ENCODE measurements around the gene CROCC2. TPM values are rescaled to one million over a fixed set of nuclear protein-coding genes. Genes with fewer than 3 reads are reported as not detected.

The CROCC2 gene
- total RNA-seq, 2 experiments from 2014 or later: not detected

DNA sequence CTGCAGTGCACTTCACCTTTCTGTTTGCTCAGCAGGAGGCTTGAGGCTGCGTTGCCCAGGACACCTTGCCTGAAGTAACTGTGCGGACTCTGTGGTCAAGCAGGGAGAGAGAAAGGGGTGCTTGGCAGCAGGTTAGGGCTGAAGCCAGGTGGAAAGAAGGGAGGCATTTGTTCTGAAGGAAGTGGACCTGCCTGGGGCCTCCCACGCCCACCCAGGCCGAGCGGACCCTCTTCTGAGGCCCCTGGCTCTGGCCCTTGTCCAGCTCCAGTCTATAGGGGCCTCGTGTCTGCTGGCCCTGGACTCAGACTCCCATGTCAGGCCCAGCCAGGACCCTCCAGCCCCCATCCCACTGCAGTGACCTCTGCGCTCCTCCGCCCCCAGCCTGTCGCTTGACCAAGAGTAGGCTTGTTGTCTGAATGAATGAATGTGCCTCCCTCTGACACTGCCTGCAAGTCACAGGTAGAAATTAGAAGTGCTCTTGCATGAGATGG, 94.7 kb downstream of the CROCC2 start:
- TF ChIP-seq, protein P1, sequence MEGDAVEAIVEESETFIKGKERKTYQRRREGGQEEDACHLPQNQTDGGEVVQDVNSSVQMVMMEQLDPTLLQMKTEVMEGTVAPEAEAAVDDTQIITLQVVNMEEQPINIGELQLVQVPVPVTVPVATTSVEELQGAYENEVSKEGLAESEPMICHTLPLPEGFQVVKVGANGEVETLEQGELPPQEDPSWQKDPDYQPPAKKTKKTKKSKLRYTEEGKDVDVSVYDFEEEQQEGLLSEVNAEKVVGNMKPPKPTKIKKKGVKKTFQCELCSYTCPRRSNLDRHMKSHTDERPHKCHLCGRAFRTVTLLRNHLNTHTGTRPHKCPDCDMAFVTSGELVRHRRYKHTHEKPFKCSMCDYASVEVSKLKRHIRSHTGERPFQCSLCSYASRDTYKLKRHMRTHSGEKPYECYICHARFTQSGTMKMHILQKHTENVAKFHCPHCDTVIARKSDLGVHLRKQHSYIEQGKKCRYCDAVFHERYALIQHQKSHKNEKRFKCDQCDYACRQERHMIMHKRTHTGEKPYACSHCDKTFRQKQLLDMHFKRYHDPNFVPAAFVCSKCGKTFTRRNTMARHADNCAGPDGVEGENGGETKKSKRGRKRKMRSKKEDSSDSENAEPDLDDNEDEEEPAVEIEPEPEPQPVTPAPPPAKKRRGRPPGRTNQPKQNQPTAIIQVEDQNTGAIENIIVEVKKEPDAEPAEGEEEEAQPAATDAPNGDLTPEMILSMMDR (IDR thresholded peaks at IDR 0.05): no peak
- ChIA-PET POLR2A (interaction anchor here (0.6 to 4.2 kb wide), 2 partner anchors 8 to 30 kb away, joined by 3 to 12 read pairs; no protein-coding TSS in a partner anchor), CTCF (interaction anchor here (1.1 kb wide), 1 partner anchor 13 kb away, joined by 3 read pairs; no protein-coding TSS in a partner anchor)
- peaks cover 12% of the 10 kb centered on the region for H3K36me3 Mint-ChIP-seq (ENCODE audit: low read depth)
- H3K4me3 Mint-ChIP-seq: no peak overlapping the region
- H3K9me3 Mint-ChIP-seq: peaks cover 14% of the 10 kb centered on the region
- peaks cover 6% of the 10 kb centered on the region for H3K4me1 Mint-ChIP-seq (ENCODE audit: low read depth)
- intact Hi-C loops (cut with micrococcal nuclease): no loop called here
- ATAC-seq (no peak), DNase-seq (no peak)
- peaks cover 15% of the 10 kb centered on the region for H3K27me3 Mint-ChIP-seq
- no peak overlapping the region for H3K27ac Mint-ChIP-seq

DNA sequence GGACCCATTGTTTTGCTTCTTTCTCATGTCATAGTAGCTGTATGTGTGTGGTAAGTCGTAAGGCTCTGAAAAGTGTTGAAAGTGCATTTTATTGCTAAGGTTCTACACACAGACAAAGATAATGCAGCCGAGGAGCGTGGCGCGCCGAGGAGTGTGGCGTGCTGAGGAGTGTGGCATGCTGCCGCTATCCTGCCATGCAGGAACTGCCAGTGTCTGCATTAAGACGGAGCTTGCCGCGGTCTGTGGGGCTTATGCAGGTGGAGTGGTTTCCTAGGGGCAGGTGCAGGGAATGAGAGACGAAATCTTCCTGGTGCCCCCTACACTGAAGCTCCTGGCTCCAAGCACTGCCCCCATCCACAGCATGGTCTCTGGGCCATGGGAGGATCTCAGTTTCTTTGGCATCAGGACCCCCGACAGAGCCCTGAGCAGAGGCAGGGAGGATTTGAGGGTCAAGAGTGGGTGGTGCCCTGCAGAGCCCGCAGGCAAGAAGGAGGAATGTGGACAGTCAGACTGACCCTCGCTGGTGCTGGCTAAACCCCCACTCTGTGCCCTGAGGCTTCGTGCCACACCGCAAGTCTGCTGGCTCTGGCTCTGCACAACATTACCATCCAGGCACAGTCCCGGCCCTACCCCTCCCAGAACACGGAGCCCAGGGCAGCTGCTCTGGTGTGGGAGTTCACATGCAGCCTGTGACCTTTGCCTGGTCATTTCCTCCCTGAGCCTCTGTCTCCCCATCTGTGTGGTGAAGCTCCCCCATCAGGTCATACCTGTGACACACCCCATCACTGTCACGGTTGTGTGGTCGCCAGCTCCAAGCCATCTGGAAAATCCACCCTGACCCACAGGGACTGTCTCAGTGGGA, 95.5 kb downstream of the CROCC2 start:
- CTCF ChIA-PET: interaction anchor here (1.1 kb wide), 1 partner anchor 21 kb away, joined by 3 read pairs; no protein-coding TSS in a partner anchor
- DNase-seq (no peak), ATAC-seq (no peak)
- H3K27ac Mint-ChIP-seq: no peak overlapping the region
- peaks cover 11% of the 10 kb centered on the region for H3K4me1 Mint-ChIP-seq (ENCODE audit: low read depth)
- H3K27me3 Mint-ChIP-seq: peaks cover 15% of the 10 kb centered on the region
- H3K36me3 Mint-ChIP-seq (ENCODE audit: low read depth): peaks cover 12% of the 10 kb centered on the region
- peaks cover 19% of the 10 kb centered on the region for H3K9me3 Mint-ChIP-seq
- intact Hi-C loops (cut with micrococcal nuclease): no loop called here
- H3K4me3 Mint-ChIP-seq: no peak overlapping the region
- POLR2A ChIA-PET: interaction anchor here (0.6 to 4.2 kb wide), 2 partner anchors 8 to 29 kb away, joined by 3 to 12 read pairs; no protein-coding TSS in a partner anchor
- TF ChIP-seq, protein P1 (IDR thresholded peaks at IDR 0.05): no peak

DNA sequence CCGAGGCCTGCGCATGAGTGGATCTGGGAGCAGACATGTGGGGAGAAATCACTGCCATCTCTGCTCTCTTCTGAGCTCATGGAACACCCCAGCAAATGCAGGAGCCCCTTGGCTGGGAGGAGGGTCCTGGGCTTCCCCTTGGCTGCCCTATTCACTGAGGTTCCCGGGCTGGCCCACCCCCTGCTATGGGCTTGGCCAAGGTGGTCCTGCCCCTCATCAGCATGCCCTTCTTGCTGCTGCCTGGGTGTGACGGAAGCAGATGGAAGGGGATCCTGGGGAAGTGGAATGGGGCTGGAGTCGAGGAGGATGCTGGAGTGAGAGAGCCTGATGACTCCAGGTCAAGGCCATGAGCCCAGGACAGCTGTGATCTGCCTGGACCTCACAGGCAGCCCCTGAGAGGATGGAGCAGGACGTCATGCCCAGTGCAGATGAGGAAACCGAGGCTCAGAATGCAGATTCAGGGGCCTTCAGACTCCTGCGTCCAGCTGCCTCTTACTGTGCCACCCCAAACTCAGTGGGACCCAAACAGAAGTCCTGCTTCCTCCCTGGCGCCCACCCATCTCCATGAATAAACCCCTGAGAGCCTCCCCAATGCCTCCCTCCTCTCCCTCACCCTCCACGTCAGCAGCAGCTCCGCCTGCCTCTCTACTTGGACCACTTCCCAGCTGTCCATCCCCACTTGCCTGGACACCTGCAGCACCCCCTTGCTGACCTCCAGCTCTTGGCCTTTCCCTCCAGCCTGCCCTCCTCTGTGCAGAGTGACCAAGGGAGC, 96.3 kb downstream of the CROCC2 start:
- DNase-seq: no peak
- Mint-ChIP-seq H3K4me1 (ENCODE audit: low read depth) (peaks cover 11% of the 10 kb centered on the region), H3K36me3 (ENCODE audit: low read depth) (peaks cover 12% of the 10 kb centered on the region), H3K27ac (no peak overlapping the region), H3K4me3 (no peak overlapping the region), H3K9me3 (peaks cover 19% of the 10 kb centered on the region), H3K27me3 (peaks cover 11% of the 10 kb centered on the region)
- ATAC-seq: no peak
- ChIA-PET CTCF (interaction anchor here (1.1 kb wide), 1 partner anchor 20 kb away, joined by 3 read pairs; no protein-coding TSS in a partner anchor), POLR2A (no interaction called here)
- intact Hi-C loops (cut with micrococcal nuclease): no loop called here
- TF ChIP-seq, protein P1 (IDR thresholded peaks at IDR 0.05): no peak

DNA sequence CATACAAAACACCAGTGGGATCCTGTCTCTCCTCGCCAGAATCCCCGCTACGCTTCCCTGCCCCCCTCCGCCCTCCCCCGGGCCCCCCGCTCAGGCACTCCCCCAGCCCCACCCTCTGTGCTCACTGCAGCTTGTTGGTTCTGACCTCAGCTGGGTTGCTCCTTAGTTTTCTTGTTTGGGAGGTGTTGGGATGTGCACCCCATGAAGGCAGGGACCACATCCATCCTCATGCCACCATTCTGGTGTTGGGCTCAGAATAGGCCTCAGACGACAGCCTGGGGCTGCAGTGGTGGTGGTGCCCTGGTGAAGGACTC, 96.9 kb downstream of the CROCC2 start:
- ATAC-seq (no peak), DNase-seq (no peak)
- CTCF ChIA-PET: no interaction called here
- Mint-ChIP-seq H3K27ac (no peak overlapping the region), H3K4me3 (no peak overlapping the region), H3K36me3 (ENCODE audit: low read depth) (peaks cover 12% of the 10 kb centered on the region), H3K9me3 (peaks cover 19% of the 10 kb centered on the region), H3K27me3 (peaks cover 9% of the 10 kb centered on the region), H3K4me1 (ENCODE audit: low read depth) (peaks cover 10% of the 10 kb centered on the region)
- intact Hi-C loops (cut with micrococcal nuclease): no loop called here
- POLR2A ChIA-PET: no interaction called here
- TF ChIP-seq, protein P1 (IDR thresholded peaks at IDR 0.05): no peak
